ENCODE results near the gene FKRP.

FKRP gene

DNA sequence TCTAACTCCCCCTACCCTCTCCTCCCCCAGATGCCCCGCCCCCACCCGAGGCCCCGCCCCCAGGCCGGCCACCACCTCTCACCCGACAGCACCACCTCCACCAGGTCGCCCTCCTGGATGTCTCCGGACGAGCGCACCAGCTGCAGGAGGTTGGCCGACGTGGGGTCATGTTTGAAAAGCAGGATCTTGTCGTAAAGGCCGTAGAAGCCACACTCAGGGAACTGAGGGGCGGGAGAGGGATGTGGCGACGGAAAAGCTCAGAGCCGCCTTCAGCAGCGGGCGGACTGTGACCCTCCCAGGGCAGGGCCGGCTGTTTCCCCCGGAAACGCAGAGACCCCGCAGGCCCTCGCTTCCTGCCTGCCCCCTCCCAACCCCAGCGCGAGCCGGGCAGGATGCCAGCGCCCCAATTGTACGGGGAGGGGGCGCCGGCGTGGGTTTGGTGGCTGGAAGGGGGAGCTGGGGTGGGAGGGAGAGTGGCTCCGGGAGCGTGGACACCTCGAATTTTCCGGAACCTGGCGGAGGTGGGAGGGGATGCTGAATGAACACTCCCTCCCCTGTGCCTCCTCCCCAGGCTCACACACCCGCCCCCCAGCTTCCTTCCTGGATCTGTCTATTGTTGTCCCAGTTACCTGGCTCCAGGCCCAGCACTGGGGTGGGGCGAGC lies 31.9 kb upstream of the FKRP start:
- Histone ChIP-seq H3K4me1 (ENCODE audit: control insufficient read depth in 1 of 2, insufficient read depth in 2 of 2, low read length in 2 of 2) (peaks cover 0 to 10% of the 10 kb centered on the region in 2 experiments), H3K27ac (ENCODE audit: low read depth, low read length) (peak overlapping the region; percentile 55), H3K79me2 (ENCODE audit: control insufficient read depth, insufficient read depth, low read length, poor library complexity) (peaks cover 26% of the 10 kb centered on the region), H2BK12ac (ENCODE audit: low read length) (peak overlapping the region; percentile 37), H3K4me3 (ENCODE audit: low read depth, low read length) (peak overlapping the region; percentile 72), H2BK120ac (ENCODE audit: insufficient read depth, low read length, poor library complexity) (peak overlapping the region; percentile 10), H2BK5ac (ENCODE audit: low read depth, low read length, poor library complexity) (peak overlapping the region; percentile 95), H3K23ac (ENCODE audit: low read length) (no peak overlapping the region), H3K79me1 (ENCODE audit: low read length) (peaks cover 28% of the 10 kb centered on the region), H3K9me3 (ENCODE audit: insufficient read depth, low read depth, low read length) (no peaks in the 10 kb centered on the region), H3K14ac (ENCODE audit: low read length) (peak overlapping the region; percentile 90), H3K4me2 (ENCODE audit: low read length) (peak overlapping the region; percentile 71), H3K9ac (ENCODE audit: low read length) (peak overlapping the region; percentile 77), H3K18ac (ENCODE audit: low read length) (peak overlapping the region; percentile 60), H4K8ac (ENCODE audit: low read depth, low read length) (peak overlapping the region; percentile 94), H3K27me3 (ENCODE audit: insufficient read depth, low read length) (no peaks in the 10 kb centered on the region), H4K91ac (ENCODE audit: low read depth, low read length) (peak overlapping the region; percentile 91), H3K4ac (ENCODE audit: low read depth, low read length) (peak overlapping the region; percentile 50), H4K12ac (ENCODE audit: low read depth, low read length) (peak overlapping the region; percentile 78), H2AFZ (ENCODE audit: insufficient read depth, low read length, poor library complexity) (peak overlapping the region; percentile 53), H2AK5ac (ENCODE audit: low read length) (peak overlapping the region; percentile 8), H3K36me3 (ENCODE audit: control insufficient read depth in 1 of 2, insufficient read depth in 2 of 2, low read length in 2 of 2) (peaks cover 24 to 30% of the 10 kb centered on the region in 2 experiments)
- no CpG with 5 or more reads among the region's 39 CpGs for WGBS (ENCODE audit: extremely low coverage, insufficient coverage, insufficient read length)
- peak; percentile 48 to 49 for DNase-seq

DNA sequence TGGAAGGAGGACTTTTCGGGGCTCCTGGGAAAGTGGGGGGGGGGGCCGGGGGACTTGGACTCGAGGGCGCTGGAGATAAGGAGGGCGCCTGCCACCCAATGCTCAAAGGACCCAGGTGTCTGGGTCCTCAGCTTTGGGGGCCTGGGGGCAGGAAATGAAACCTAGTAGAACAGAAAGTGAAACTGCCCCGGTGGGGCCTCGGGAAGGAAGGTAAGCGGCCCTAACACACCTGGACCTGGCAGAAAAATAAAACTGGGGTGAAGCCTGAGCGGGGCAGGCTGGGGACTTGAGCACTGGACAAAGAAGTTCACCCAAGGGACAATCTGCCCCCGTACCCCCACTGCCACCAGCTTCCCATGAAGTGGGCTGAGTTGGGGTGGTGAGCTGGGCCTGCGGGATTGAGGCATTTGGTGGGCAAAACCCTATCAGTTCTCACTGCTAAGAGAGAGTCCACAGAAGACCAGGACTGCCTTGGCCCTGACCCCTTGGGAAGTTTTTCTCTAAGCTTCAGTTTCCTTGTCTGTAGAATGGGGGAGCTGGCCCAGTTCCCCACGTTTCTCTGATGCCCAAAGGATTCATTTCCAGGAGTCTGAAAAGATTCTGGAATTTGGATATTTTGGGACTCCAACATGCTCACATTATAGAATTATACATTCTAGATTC lies 31.3 kb upstream of the FKRP start:
- Histone ChIP-seq H3K9ac (ENCODE audit: low read length) (peak overlapping the region; percentile 75), H3K79me1 (ENCODE audit: low read length) (peaks cover 28% of the 10 kb centered on the region), H4K8ac (ENCODE audit: low read depth, low read length) (peak overlapping the region; percentile 94), H3K27me3 (ENCODE audit: insufficient read depth, low read length) (no peaks in the 10 kb centered on the region), H2BK12ac (ENCODE audit: low read length) (no peak overlapping the region), H2BK120ac (ENCODE audit: insufficient read depth, low read length, poor library complexity) (peak overlapping the region; percentile 82), H3K18ac (ENCODE audit: low read length) (peak overlapping the region; percentile 97), H2AFZ (ENCODE audit: insufficient read depth, low read length, poor library complexity) (peak overlapping the region; percentile 10), H3K9me3 (ENCODE audit: insufficient read depth, low read depth, low read length) (no peaks in the 10 kb centered on the region), H3K23ac (ENCODE audit: low read length) (no peak overlapping the region), H2AK5ac (ENCODE audit: low read length) (peak overlapping the region; percentile 94), H4K91ac (ENCODE audit: low read depth, low read length) (peak overlapping the region; percentile 91), H3K14ac (ENCODE audit: low read length) (peak overlapping the region; percentile 89), H3K4me1 (ENCODE audit: control insufficient read depth in 1 of 2, insufficient read depth in 2 of 2, low read length in 2 of 2) (peaks cover 0 to 10% of the 10 kb centered on the region in 2 experiments), H3K4ac (ENCODE audit: low read depth, low read length) (peak overlapping the region; percentile 98), H3K27ac (ENCODE audit: low read depth, low read length) (peak overlapping the region; percentile 29), H3K4me3 (ENCODE audit: low read depth, low read length) (peak overlapping the region; percentile 72), H3K79me2 (ENCODE audit: control insufficient read depth, insufficient read depth, low read length, poor library complexity) (peaks cover 26% of the 10 kb centered on the region), H3K4me2 (ENCODE audit: low read length) (peak overlapping the region; percentile 71), H4K12ac (ENCODE audit: low read depth, low read length) (peak overlapping the region; percentile 83), H3K36me3 (ENCODE audit: control insufficient read depth in 1 of 2, insufficient read depth in 2 of 2, low read length in 2 of 2) (peaks cover 24 to 30% of the 10 kb centered on the region in 2 experiments), H2BK5ac (ENCODE audit: low read depth, low read length, poor library complexity) (peak overlapping the region; percentile 95)
- peak in 1 of 2 donors; percentile 28 for DNase-seq
- no CpG with 5 or more reads among the region's 12 CpGs for WGBS (ENCODE audit: extremely low coverage, insufficient coverage, insufficient read length)

DNA sequence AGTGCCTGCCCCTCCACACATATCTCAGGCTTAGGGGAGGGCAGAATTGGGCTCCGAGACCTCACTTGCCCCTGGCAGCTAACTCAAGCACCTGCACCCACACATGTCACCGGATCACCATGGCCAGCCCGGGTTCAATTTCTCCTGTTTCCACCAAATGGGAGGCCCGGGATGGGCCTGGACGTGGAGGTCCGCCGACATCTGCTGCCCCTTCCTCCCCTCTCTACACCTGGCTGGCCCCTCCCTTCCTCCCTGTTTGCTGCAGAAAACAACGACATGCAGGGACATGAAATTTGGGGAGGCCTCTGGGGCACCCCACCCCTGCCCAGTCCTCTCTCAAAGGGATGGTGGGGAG lies 30.3 kb upstream of the FKRP start:
- H4K8ac ChIP-seq (ENCODE audit: low read depth, low read length): peak overlapping the region; percentile 55
- peak overlapping the region; percentile 62 for H3K9ac ChIP-seq (ENCODE audit: low read length)
- DNase-seq: no peak
- peak overlapping the region; percentile 60 for H3K4me2 ChIP-seq (ENCODE audit: low read length)
- H2BK5ac ChIP-seq (ENCODE audit: low read depth, low read length, poor library complexity): no peak overlapping the region
- H3K23ac ChIP-seq (ENCODE audit: low read length): no peak overlapping the region
- H3K14ac ChIP-seq (ENCODE audit: low read length): peak overlapping the region; percentile 85
- peak overlapping the region; percentile 76 for H3K4me3 ChIP-seq (ENCODE audit: low read depth, low read length)
- peak overlapping the region; percentile 1 for H2BK120ac ChIP-seq (ENCODE audit: insufficient read depth, low read length, poor library complexity)
- peak overlapping the region; percentile 27 for H2BK12ac ChIP-seq (ENCODE audit: low read length)
- H3K79me1 ChIP-seq (ENCODE audit: low read length): peaks cover 30% of the 10 kb centered on the region
- H3K36me3 ChIP-seq (ENCODE audit: control insufficient read depth in 1 of 2, insufficient read depth in 2 of 2, low read length in 2 of 2): peaks cover 29 to 33% of the 10 kb centered on the region in 2 experiments
- H3K4ac ChIP-seq (ENCODE audit: low read depth, low read length): peak overlapping the region; percentile 91
- H2AK5ac ChIP-seq (ENCODE audit: low read length): no peak overlapping the region
- no CpG with 5 or more reads among the region's 8 CpGs for WGBS (ENCODE audit: extremely low coverage, insufficient coverage, insufficient read length)
- peaks cover 26% of the 10 kb centered on the region for H3K79me2 ChIP-seq (ENCODE audit: control insufficient read depth, insufficient read depth, low read length, poor library complexity)
- peak overlapping the region; percentile 59 for H4K91ac ChIP-seq (ENCODE audit: low read depth, low read length)
- no peaks in the 10 kb centered on the region for H3K9me3 ChIP-seq (ENCODE audit: insufficient read depth, low read depth, low read length)
- peak overlapping the region; percentile 53 for H2AFZ ChIP-seq (ENCODE audit: insufficient read depth, low read length, poor library complexity)
- peaks cover 0 to 10% of the 10 kb centered on the region in 2 experiments for H3K4me1 ChIP-seq (ENCODE audit: control insufficient read depth in 1 of 2, insufficient read depth in 2 of 2, low read length in 2 of 2)
- peak overlapping the region; percentile 10 for H4K12ac ChIP-seq (ENCODE audit: low read depth, low read length)
- peak overlapping the region; percentile 85 for H3K18ac ChIP-seq (ENCODE audit: low read length)
- H3K27ac ChIP-seq (ENCODE audit: low read depth, low read length): no peak overlapping the region
- no peaks in the 10 kb centered on the region for H3K27me3 ChIP-seq (ENCODE audit: insufficient read depth, low read length)

DNA sequence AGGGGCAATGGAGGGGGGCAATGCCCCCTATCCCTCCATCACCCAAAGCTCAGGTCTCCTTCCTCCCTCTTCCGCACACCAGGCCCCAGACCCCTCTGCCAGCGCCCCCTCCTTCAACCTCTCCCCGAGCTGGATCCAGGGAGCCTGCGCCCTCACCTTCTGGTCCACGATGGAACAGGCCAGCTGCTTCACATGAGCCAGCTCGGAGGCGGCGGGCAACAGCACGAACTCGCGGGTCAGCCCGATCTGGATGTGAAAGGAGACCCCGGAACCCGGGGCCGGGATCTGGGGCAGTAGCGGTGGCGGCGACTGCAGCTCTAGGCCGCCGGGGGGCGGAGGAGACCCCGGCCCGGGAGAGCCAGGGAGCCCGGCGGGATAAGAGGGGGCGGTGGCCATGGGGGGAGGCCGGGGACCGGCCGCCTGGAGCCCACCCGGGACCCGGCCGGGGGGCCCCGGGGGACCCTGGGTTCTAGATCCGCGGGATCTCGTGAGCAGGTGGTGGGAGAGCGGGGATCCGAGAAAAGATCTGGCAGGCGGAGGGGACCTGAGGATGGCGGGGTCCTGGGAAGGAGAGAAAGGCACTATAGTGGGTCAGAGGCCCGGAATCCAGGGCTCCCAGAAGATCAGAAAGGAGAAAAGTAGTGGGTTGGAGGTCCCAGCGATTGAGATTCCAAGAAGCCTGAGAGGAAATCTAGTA lies 29.7 kb upstream of the FKRP start:
- Histone ChIP-seq H3K4ac (ENCODE audit: low read depth, low read length) (peak overlapping the region; percentile 91), H2BK12ac (ENCODE audit: low read length) (peak overlapping the region; percentile 27), H3K23ac (ENCODE audit: low read length) (no peak overlapping the region), H3K18ac (ENCODE audit: low read length) (peak overlapping the region; percentile 85), H2AFZ (ENCODE audit: insufficient read depth, low read length, poor library complexity) (peak overlapping the region; percentile 53), H4K12ac (ENCODE audit: low read depth, low read length) (peak overlapping the region; percentile 10), H3K27me3 (ENCODE audit: insufficient read depth, low read length) (no peaks in the 10 kb centered on the region), H3K36me3 (ENCODE audit: control insufficient read depth in 1 of 2, insufficient read depth in 2 of 2, low read length in 2 of 2) (peaks cover 30 to 34% of the 10 kb centered on the region in 2 experiments), H2BK120ac (ENCODE audit: insufficient read depth, low read length, poor library complexity) (peak overlapping the region; percentile 61), H3K79me1 (ENCODE audit: low read length) (peaks cover 30% of the 10 kb centered on the region), H3K4me1 (ENCODE audit: control insufficient read depth in 1 of 2, insufficient read depth in 2 of 2, low read length in 2 of 2) (peaks cover 0 to 10% of the 10 kb centered on the region in 2 experiments), H3K27ac (ENCODE audit: low read depth, low read length) (peak overlapping the region; percentile 31), H3K4me3 (ENCODE audit: low read depth, low read length) (peak overlapping the region; percentile 76), H2BK5ac (ENCODE audit: low read depth, low read length, poor library complexity) (peak overlapping the region; percentile 73), H3K14ac (ENCODE audit: low read length) (peak overlapping the region; percentile 85), H2AK5ac (ENCODE audit: low read length) (peak overlapping the region; percentile 38), H4K8ac (ENCODE audit: low read depth, low read length) (peak overlapping the region; percentile 61), H4K91ac (ENCODE audit: low read depth, low read length) (peak overlapping the region; percentile 59), H3K9me3 (ENCODE audit: insufficient read depth, low read depth, low read length) (no peaks in the 10 kb centered on the region), H3K9ac (ENCODE audit: low read length) (peak overlapping the region; percentile 62), H3K79me2 (ENCODE audit: control insufficient read depth, insufficient read depth, low read length, poor library complexity) (peaks cover 26% of the 10 kb centered on the region), H3K4me2 (ENCODE audit: low read length) (peak overlapping the region; percentile 60)
- no peak for DNase-seq
- no CpG with 5 or more reads among the region's 42 CpGs for whole genome bisulfite sequencing (ENCODE audit: extremely low coverage, insufficient coverage, insufficient read length)

Measured in trophoblast cell (in vitro differentiated cells and primary cell).